ENCODE data around the gene SPINK1.

The SPINK1 gene

GRCh38 chr5:147801461-147801860 is 30.0 kb downstream of the SPINK1 start:
- DNase-seq (ENCODE audit: low read depth, low spot score): no peak
- no peaks in the 10 kb centered on the region for H3K9me3 ChIP-seq (ENCODE audit: low read depth, low read length)
- H3K36me3 ChIP-seq (ENCODE audit: insufficient read depth, low read length): no peaks in the 10 kb centered on the region
- H3K4me3 ChIP-seq: no peak overlapping the region
- no peak for TF ChIP-seq POLR2AphosphoS5 (IDR thresholded peaks at IDR 0.05; ENCODE audit: borderline replicate concordance, low read depth, low read length)
- H3K27ac ChIP-seq: no peak overlapping the region
- no peak overlapping the region for H3K9ac ChIP-seq (ENCODE audit: insufficient read length)

- Histone ChIP-seq H3K36me3 (ENCODE audit: insufficient read depth, low read length) (no peaks in the 10 kb centered on the region), H3K9ac (ENCODE audit: insufficient read length) (no peak overlapping the region), H3K27ac (no peak overlapping the region), H3K4me3 (no peak overlapping the region), H3K9me3 (ENCODE audit: low read depth, low read length) (no peaks in the 10 kb centered on the region)
- TF ChIP-seq EZH2 (IDR thresholded peaks at IDR 0.05) (no peak), POLR2AphosphoS5 (IDR thresholded peaks at IDR 0.05; ENCODE audit: borderline replicate concordance, low read depth, low read length) (no peak), FOXP2 (optimal IDR thresholded peaks at IDR 0.05; ENCODE audit: control extremely low read depth, extremely low read length, insufficient read depth) (no peak)
- no peak for DNase-seq (ENCODE audit: low read depth, low spot score)
Observed at GRCh38 chr5:147800491-147800890, 31.0 kb downstream of the SPINK1 start.

GRCh38 chr5:147796556-147797308 is 34.7 kb downstream of the SPINK1 start:
- Histone ChIP-seq H3K27ac (no peak overlapping the region), H3K9me3 (ENCODE audit: low read depth, low read length) (no peaks in the 10 kb centered on the region)
- no peak for TF ChIP-seq POLR2AphosphoS5 (IDR thresholded peaks at IDR 0.05; ENCODE audit: borderline replicate concordance, low read depth, low read length)
- TF ChIP-seq EZH2 (IDR thresholded peaks at IDR 0.05): no peak
- TF ChIP-seq FOXP2 (optimal IDR thresholded peaks at IDR 0.05; ENCODE audit: control extremely low read depth, extremely low read length, insufficient read depth): no peak

GRCh38 chr5:147791181-147791580 is 40.3 kb downstream of the SPINK1 start:
- H3K9ac ChIP-seq (ENCODE audit: insufficient read length): no peak overlapping the region
- TF ChIP-seq POLR2AphosphoS5 (IDR thresholded peaks at IDR 0.05; ENCODE audit: borderline replicate concordance, low read depth, low read length): no peak
- TF ChIP-seq FOXP2 (optimal IDR thresholded peaks at IDR 0.05; ENCODE audit: control extremely low read depth, extremely low read length, insufficient read depth): no peak
- no peak for TF ChIP-seq EZH2 (IDR thresholded peaks at IDR 0.05)
- no peaks in the 10 kb centered on the region for H3K9me3 ChIP-seq (ENCODE audit: low read depth, low read length)
- H3K27ac ChIP-seq: no peak overlapping the region
- no peak for DNase-seq (ENCODE audit: low read depth, low spot score)
- H3K36me3 ChIP-seq (ENCODE audit: insufficient read depth, low read length): no peaks in the 10 kb centered on the region
- H3K4me3 ChIP-seq: no peak overlapping the region

More at GRCh38 chr5:147796556-147797308, 34.7 kb downstream of the SPINK1 start:
- Histone ChIP-seq H3K36me3 (ENCODE audit: insufficient read depth, low read length) (no peaks in the 10 kb centered on the region), H3K4me3 (no peak overlapping the region), H3K9ac (ENCODE audit: insufficient read length) (no peak overlapping the region)
- DNase-seq (ENCODE audit: low read depth, low spot score): no peak

- H3K36me3 ChIP-seq (ENCODE audit: insufficient read depth, low read length): no peaks in the 10 kb centered on the region
- DNase-seq (ENCODE audit: low read depth, low spot score): no peak
- H3K4me3 ChIP-seq: no peak overlapping the region
- no peak overlapping the region for H3K9ac ChIP-seq (ENCODE audit: insufficient read length)
- H3K9me3 ChIP-seq (ENCODE audit: low read depth, low read length): no peaks in the 10 kb centered on the region
- TF ChIP-seq POLR2AphosphoS5 (IDR thresholded peaks at IDR 0.05; ENCODE audit: borderline replicate concordance, low read depth, low read length) (no peak), EZH2 (IDR thresholded peaks at IDR 0.05) (no peak), FOXP2 (optimal IDR thresholded peaks at IDR 0.05; ENCODE audit: control extremely low read depth, extremely low read length, insufficient read depth) (no peak)
- no peak overlapping the region for H3K27ac ChIP-seq
Observed at GRCh38 chr5:147789820-147790219, 41.7 kb downstream of the SPINK1 start.

- H3K27ac ChIP-seq: no peak overlapping the region
- H3K9me3 ChIP-seq (ENCODE audit: low read depth, low read length): no peaks in the 10 kb centered on the region
- H3K9ac ChIP-seq (ENCODE audit: insufficient read length): no peak overlapping the region
- no peaks in the 10 kb centered on the region for H3K36me3 ChIP-seq (ENCODE audit: insufficient read depth, low read length)
- no peak for TF ChIP-seq FOXP2 (optimal IDR thresholded peaks at IDR 0.05; ENCODE audit: control extremely low read depth, extremely low read length, insufficient read depth)
- no peak for TF ChIP-seq EZH2 (IDR thresholded peaks at IDR 0.05)
- TF ChIP-seq POLR2AphosphoS5 (IDR thresholded peaks at IDR 0.05; ENCODE audit: borderline replicate concordance, low read depth, low read length): no peak
- no peak for DNase-seq (ENCODE audit: low read depth, low spot score)
- no peak overlapping the region for H3K4me3 ChIP-seq
Observed at GRCh38 chr5:147788023-147788422, 43.4 kb downstream of the SPINK1 start.

- no peak overlapping the region for H3K4me3 ChIP-seq
- H3K9ac ChIP-seq (ENCODE audit: insufficient read length): no peak overlapping the region
- TF ChIP-seq POLR2AphosphoS5 (IDR thresholded peaks at IDR 0.05; ENCODE audit: borderline replicate concordance, low read depth, low read length) (no peak), EZH2 (IDR thresholded peaks at IDR 0.05) (no peak), FOXP2 (optimal IDR thresholded peaks at IDR 0.05; ENCODE audit: control extremely low read depth, extremely low read length, insufficient read depth) (no peak)
- no peaks in the 10 kb centered on the region for H3K9me3 ChIP-seq (ENCODE audit: low read depth, low read length)
- H3K27ac ChIP-seq: no peak overlapping the region
- no peaks in the 10 kb centered on the region for H3K36me3 ChIP-seq (ENCODE audit: insufficient read depth, low read length)
- no peak for DNase-seq (ENCODE audit: low read depth, low spot score)
Observed at GRCh38 chr5:147786142-147786541, 45.3 kb downstream of the SPINK1 start.

- Histone ChIP-seq H3K9ac (ENCODE audit: insufficient read length) (no peak overlapping the region), H3K9me3 (ENCODE audit: low read depth, low read length) (no peaks in the 10 kb centered on the region), H3K4me3 (no peak overlapping the region), H3K36me3 (ENCODE audit: insufficient read depth, low read length) (no peaks in the 10 kb centered on the region), H3K27ac (no peak overlapping the region)
- DNase-seq (ENCODE audit: low read depth, low spot score): no peak
- TF ChIP-seq FOXP2 (optimal IDR thresholded peaks at IDR 0.05; ENCODE audit: control extremely low read depth, extremely low read length, insufficient read depth): no peak
- TF ChIP-seq POLR2AphosphoS5 (IDR thresholded peaks at IDR 0.05; ENCODE audit: borderline replicate concordance, low read depth, low read length): no peak
- TF ChIP-seq EZH2 (IDR thresholded peaks at IDR 0.05): no peak
Observed at GRCh38 chr5:147784146-147784987, 47.1 kb downstream of the SPINK1 start.

Measured in SK-N-MC (cell line).